Measurements from ENCODE around the gene ATXN1.
A peak's percentile ranks its signal among the peaks of the same experiment; 100 is the strongest.

ATXN1 gene

GRCh38 chr6:16624636-16625290, 136.5 kb downstream of the ATXN1 start:
- TF ChIP-seq, protein P1, sequence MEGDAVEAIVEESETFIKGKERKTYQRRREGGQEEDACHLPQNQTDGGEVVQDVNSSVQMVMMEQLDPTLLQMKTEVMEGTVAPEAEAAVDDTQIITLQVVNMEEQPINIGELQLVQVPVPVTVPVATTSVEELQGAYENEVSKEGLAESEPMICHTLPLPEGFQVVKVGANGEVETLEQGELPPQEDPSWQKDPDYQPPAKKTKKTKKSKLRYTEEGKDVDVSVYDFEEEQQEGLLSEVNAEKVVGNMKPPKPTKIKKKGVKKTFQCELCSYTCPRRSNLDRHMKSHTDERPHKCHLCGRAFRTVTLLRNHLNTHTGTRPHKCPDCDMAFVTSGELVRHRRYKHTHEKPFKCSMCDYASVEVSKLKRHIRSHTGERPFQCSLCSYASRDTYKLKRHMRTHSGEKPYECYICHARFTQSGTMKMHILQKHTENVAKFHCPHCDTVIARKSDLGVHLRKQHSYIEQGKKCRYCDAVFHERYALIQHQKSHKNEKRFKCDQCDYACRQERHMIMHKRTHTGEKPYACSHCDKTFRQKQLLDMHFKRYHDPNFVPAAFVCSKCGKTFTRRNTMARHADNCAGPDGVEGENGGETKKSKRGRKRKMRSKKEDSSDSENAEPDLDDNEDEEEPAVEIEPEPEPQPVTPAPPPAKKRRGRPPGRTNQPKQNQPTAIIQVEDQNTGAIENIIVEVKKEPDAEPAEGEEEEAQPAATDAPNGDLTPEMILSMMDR (conservative IDR thresholded peaks at IDR 0.05; ENCODE audit: low read depth, low read length) = no peak
- H2AFZ ChIP-seq (ENCODE audit: low read depth) = no peak overlapping the region
- H3K36me3 ChIP-seq (ENCODE audit: insufficient read depth) = no peaks in the 10 kb centered on the region
- no peak overlapping the region for H3K4me2 ChIP-seq
- no peak overlapping the region for H3K4me3 ChIP-seq (IDR thresholded peaks at IDR 0.05; ENCODE audit: insufficient read depth, low read depth, low read length)
- H3K27me3 ChIP-seq (ENCODE audit: insufficient read depth, low read depth) = no peaks in the 10 kb centered on the region
- peaks cover 21% of the 10 kb centered on the region for H3K4me1 ChIP-seq (ENCODE audit: low read depth, poor library complexity, severe bottlenecking)
- H4K20me1 ChIP-seq (ENCODE audit: insufficient read depth) = no peaks in the 10 kb centered on the region
- no peak overlapping the region for H3K27ac ChIP-seq
- H3K9ac ChIP-seq = no peak overlapping the region
- H3K79me2 ChIP-seq (ENCODE audit: insufficient read depth, low read depth) = peaks cover 11% of the 10 kb centered on the region; the same call in 1 of the 2 replicates

DNA sequence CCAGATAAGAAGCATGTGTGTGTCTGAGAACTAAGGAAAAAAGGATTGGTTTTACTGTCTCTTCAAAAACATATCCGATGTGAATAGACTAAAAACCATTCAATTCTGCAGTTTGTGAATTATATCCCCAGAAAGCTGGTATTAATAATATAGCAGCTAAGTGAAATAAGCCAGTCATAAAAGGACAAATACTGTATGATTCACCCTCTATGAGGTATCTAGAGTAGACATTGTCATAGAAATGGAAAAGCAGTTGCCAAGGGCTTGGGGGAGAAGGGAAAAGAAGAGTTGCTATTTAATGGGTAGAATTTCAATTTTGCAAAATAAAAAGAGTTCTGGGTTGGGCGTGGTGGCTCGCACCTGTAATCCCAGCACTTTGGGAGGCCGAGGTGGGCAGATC, 137.5 kb downstream of the ATXN1 start:
- Histone ChIP-seq H4K20me1 (ENCODE audit: insufficient read depth) (no peaks in the 10 kb centered on the region), H3K79me2 (ENCODE audit: insufficient read depth, low read depth) (peaks cover 11% of the 10 kb centered on the region; the same call in 1 of the 2 replicates), H3K27me3 (ENCODE audit: insufficient read depth, low read depth) (no peaks in the 10 kb centered on the region), H2AFZ (ENCODE audit: low read depth) (no peak overlapping the region), H3K36me3 (ENCODE audit: insufficient read depth) (no peaks in the 10 kb centered on the region), H3K4me3 (IDR thresholded peaks at IDR 0.05; ENCODE audit: insufficient read depth, low read depth, low read length) (no peak overlapping the region), H3K4me2 (no peak overlapping the region), H3K27ac (no peak overlapping the region), H3K9ac (no peak overlapping the region), H3K4me1 (ENCODE audit: low read depth, poor library complexity, severe bottlenecking) (peaks cover 21% of the 10 kb centered on the region)
- TF ChIP-seq, protein P1 (conservative IDR thresholded peaks at IDR 0.05; ENCODE audit: low read depth, low read length) = no peak

DNA sequence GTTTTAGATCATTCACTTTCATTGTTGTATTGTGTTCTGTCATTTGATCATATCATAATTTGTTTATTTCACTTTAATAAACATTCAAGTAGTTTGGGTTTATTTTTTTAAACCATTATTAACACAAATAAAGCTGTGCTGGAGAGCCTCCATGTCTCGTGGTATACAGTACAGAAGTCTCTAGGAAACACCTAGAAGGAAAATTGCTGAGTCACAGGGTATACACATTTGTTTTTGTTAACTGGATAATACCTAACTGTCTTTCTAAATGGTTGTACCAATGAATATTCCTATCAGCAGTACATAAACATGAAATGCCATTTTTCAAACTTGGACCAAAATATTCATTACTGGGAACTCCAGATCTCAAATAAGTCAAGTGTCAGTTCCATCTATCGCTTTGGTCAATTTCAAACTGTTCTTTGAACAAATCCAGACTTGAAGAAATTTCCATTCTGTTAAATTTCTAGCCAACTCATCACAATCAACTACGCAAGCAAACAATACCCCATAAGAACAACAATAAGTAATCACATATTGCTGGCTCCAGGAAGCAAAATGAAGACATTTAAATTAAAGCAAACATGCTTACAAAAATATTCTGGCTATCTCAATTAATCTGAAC, 138.1 kb downstream of the ATXN1 start:
- no peaks in the 10 kb centered on the region for H3K36me3 ChIP-seq (ENCODE audit: insufficient read depth)
- H4K20me1 ChIP-seq (ENCODE audit: insufficient read depth) = no peaks in the 10 kb centered on the region
- H3K4me2 ChIP-seq = peak overlapping the region; percentile 4; the same call in 1 of the 2 replicates
- peaks cover 11% of the 10 kb centered on the region; the same call in 1 of the 2 replicates for H3K79me2 ChIP-seq (ENCODE audit: insufficient read depth, low read depth)
- peaks cover 21% of the 10 kb centered on the region for H3K4me1 ChIP-seq (ENCODE audit: low read depth, poor library complexity, severe bottlenecking)
- no peak overlapping the region for H3K9ac ChIP-seq
- no peak overlapping the region for H2AFZ ChIP-seq (ENCODE audit: low read depth)
- TF ChIP-seq, protein P1 (conservative IDR thresholded peaks at IDR 0.05; ENCODE audit: low read depth, low read length) = no peak
- no peak overlapping the region for H3K4me3 ChIP-seq (IDR thresholded peaks at IDR 0.05; ENCODE audit: insufficient read depth, low read depth, low read length)
- no peak overlapping the region for H3K27ac ChIP-seq
- no peaks in the 10 kb centered on the region for H3K27me3 ChIP-seq (ENCODE audit: insufficient read depth, low read depth)

DNA sequence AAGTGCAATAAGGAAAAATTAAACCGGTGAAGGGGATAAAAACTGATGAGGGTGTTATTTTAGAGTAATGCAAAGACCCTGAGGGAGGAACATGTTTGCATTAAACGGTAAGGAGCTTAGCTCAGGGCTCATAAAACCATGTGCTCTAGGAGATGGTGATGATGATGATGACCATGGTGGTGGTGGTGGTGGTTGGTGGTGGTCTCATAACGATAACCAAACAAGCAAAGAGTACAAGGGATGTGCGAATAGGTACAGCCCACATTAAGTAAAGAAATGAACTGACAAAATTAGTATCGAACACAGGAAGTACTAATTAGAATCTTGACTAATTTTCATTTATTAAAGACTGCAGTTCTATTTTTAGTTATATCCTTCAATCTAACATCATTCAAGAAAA, 139.1 kb downstream of the ATXN1 start:
- Histone ChIP-seq H4K20me1 (ENCODE audit: insufficient read depth) (no peaks in the 10 kb centered on the region), H3K36me3 (ENCODE audit: insufficient read depth) (no peaks in the 10 kb centered on the region), H3K27ac (no peak overlapping the region), H3K4me1 (ENCODE audit: low read depth, poor library complexity, severe bottlenecking) (peaks cover 21% of the 10 kb centered on the region), H3K4me2 (no peak overlapping the region), H3K4me3 (IDR thresholded peaks at IDR 0.05; ENCODE audit: insufficient read depth, low read depth, low read length) (no peak overlapping the region), H2AFZ (ENCODE audit: low read depth) (no peak overlapping the region), H3K27me3 (ENCODE audit: insufficient read depth, low read depth) (no peaks in the 10 kb centered on the region), H3K9ac (no peak overlapping the region), H3K79me2 (ENCODE audit: insufficient read depth, low read depth) (peaks cover 11% of the 10 kb centered on the region; the same call in 1 of the 2 replicates)
- TF ChIP-seq, protein P1 (conservative IDR thresholded peaks at IDR 0.05; ENCODE audit: low read depth, low read length) = no peak

All from KMS-11 (cell line).